ENCODE data around the gene MBP.

The MBP gene

GRCh38 chr18:77098029-77098428, 34.6 kb downstream of the MBP start:
- Mint-ChIP-seq H3K36me3 (ENCODE audit: low read depth) (no peaks in the 10 kb centered on the region), H3K4me1 (peaks cover 85% of the 10 kb centered on the region), H3K9me3 (no peaks in the 10 kb centered on the region), H3K27me3 (ENCODE audit: low read depth) (no peaks in the 10 kb centered on the region), H3K4me3 (peak overlapping the region in 2 of 3 experiments; percentile 42 to 49), H3K27ac (peak overlapping the region; percentile 63 to 97 (median 71))
- TF ChIP-seq CTCF (IDR thresholded peaks at IDR 0.05; ENCODE audit: unreplicated experiment in 3 of 3), result no peak

GRCh38 chr18:77096936-77097886, 35.4 kb downstream of the MBP start:
- peak overlapping the region; percentile 85 to 91 (median 90) for H3K27ac Mint-ChIP-seq
- peaks cover 5% of the 10 kb centered on the region for H3K27me3 Mint-ChIP-seq (ENCODE audit: low read depth)
- H3K4me1 Mint-ChIP-seq, result peaks cover 83% of the 10 kb centered on the region
- peak overlapping the region in 1 of 3 experiments; percentile 14 for H3K4me3 Mint-ChIP-seq
- no peaks in the 10 kb centered on the region for H3K36me3 Mint-ChIP-seq (ENCODE audit: low read depth)
- H3K9me3 Mint-ChIP-seq, result no peaks in the 10 kb centered on the region
- no peak for TF ChIP-seq CTCF (IDR thresholded peaks at IDR 0.05; ENCODE audit: unreplicated experiment in 3 of 3)

- H3K36me3 Mint-ChIP-seq (ENCODE audit: low read depth), result no peaks in the 10 kb centered on the region
- peaks cover 11% of the 10 kb centered on the region for H3K27me3 Mint-ChIP-seq (ENCODE audit: low read depth)
- no peaks in the 10 kb centered on the region for H3K9me3 Mint-ChIP-seq
Measured at GRCh38 chr18:77095391-77096371, 36.9 kb downstream of the MBP start.

GRCh38 chr18:77093586-77093985, 39.0 kb downstream of the MBP start:
- Mint-ChIP-seq H3K36me3 (ENCODE audit: low read depth) (no peaks in the 10 kb centered on the region), H3K4me3 (no peak overlapping the region), H3K27me3 (ENCODE audit: low read depth) (peaks cover 11% of the 10 kb centered on the region), H3K4me1 (peaks cover 77% of the 10 kb centered on the region), H3K27ac (peak overlapping the region in 2 of 3 experiments; percentile 19 to 62), H3K9me3 (no peaks in the 10 kb centered on the region)
- TF ChIP-seq CTCF (IDR thresholded peaks at IDR 0.05; ENCODE audit: unreplicated experiment in 3 of 3), result no peak

More at GRCh38 chr18:77095391-77096371, 36.9 kb downstream of the MBP start:
- TF ChIP-seq CTCF (IDR thresholded peaks at IDR 0.05; ENCODE audit: unreplicated experiment in 3 of 3), result no peak
- Mint-ChIP-seq H3K27ac (peak overlapping the region; percentile 85 to 91 (median 90)), H3K4me3 (peak overlapping the region in 1 of 3 experiments; percentile 47), H3K4me1 (peaks cover 77% of the 10 kb centered on the region)

GRCh38 chr18:77093067-77093430, 39.5 kb downstream of the MBP start:
- no peak overlapping the region for H3K27ac Mint-ChIP-seq
- no peak overlapping the region for H3K4me3 Mint-ChIP-seq
- peaks cover 11% of the 10 kb centered on the region for H3K27me3 Mint-ChIP-seq (ENCODE audit: low read depth)
- H3K9me3 Mint-ChIP-seq, result no peaks in the 10 kb centered on the region
- H3K36me3 Mint-ChIP-seq (ENCODE audit: low read depth), result no peaks in the 10 kb centered on the region
- no peak for TF ChIP-seq CTCF (IDR thresholded peaks at IDR 0.05; ENCODE audit: unreplicated experiment in 3 of 3)
- peaks cover 72% of the 10 kb centered on the region for H3K4me1 Mint-ChIP-seq

All from nephron (organoid).